Esophagus muscularis mucosa (tissue), 4 donors: ENCODE measurements around the gene KCNAB1.

Experiments used
- CTCF ChIP-seq, 3 experiments: fragments of 200-600 bp in 2 of 3; fragments of 450-650 bp in 1 of 3; sonication (generic) in 2 of 3; IDR thresholded peaks; one replicate each; pipeline ENCODE4 v1.5.1; 2017 to 2019; ENCODE audit warnings: antibody characterized with exemption in 3 of 3, mild to moderate bottlenecking in 2 of 3, moderate library complexity in 1 of 3
- EP300 ChIP-seq: sonication (generic); formaldehyde crosslinking; IDR thresholded peaks from one replicate; pipeline ENCODE4 v1.6.1; 2017; ENCODE audit warnings: antibody characterized with exemption
- POLR2A ChIP-seq: fragments of 450-650 bp; IDR thresholded peaks from one replicate; pipeline ENCODE4 v1.6.1; 2017; ENCODE audit warnings: antibody characterized with exemption, moderate library complexity, mild to moderate bottlenecking, low read depth
- POLR2AphosphoS5 ChIP-seq, 2 donors: sonication (generic); formaldehyde crosslinking; IDR thresholded peaks; one replicate each; pipeline ENCODE4 v1.6.1; 2017; ENCODE audit warnings: antibody characterized with exemption in 2 of 2

GRCh38 chr3:156400062-156400461 is 279.7 kb downstream of the KCNAB1 start:
- TF ChIP-seq CTCF (IDR thresholded peaks at IDR 0.05) (no peak), POLR2A (no peak), EP300 (no peak), POLR2AphosphoS5 (IDR thresholded peaks at IDR 0.05) (no peak)
